HepG2 (cell line): ENCODE data around the gene TOMM7. TPM values are rescaled to one million over a fixed set of nuclear protein-coding genes. Genes with fewer than 3 reads are reported as not detected.

Experiments
- AHDC1 ChIP-seq: sonication (generic); formaldehyde crosslinking; IDR thresholded peaks from 2 replicates; pipeline ENCODE4 v1.5.1; 2020; ENCODE audit warnings: mild to moderate bottlenecking, missing genetic modification reagents, borderline replicate concordance
- FOSL1 ChIP-seq: sonication (generic); formaldehyde crosslinking; IDR thresholded peaks from 2 replicates; pipeline ENCODE4 v1.9.0; 2021; ENCODE audit warnings: missing genetic modification reagents, borderline replicate concordance
- KAT8 ChIP-seq: IDR thresholded peaks from 2 replicates; pipeline ENCODE4 v1.6.1; 2016; ENCODE audit warnings: missing genetic modification reagents, missing compliant biosample characterization
- MLX ChIP-seq: IDR thresholded peaks from 2 replicates; pipeline ENCODE4 v1.6.1; 2016
- MTF1 ChIP-seq: sonication (generic); formaldehyde crosslinking; IDR thresholded peaks from 2 replicates; pipeline ENCODE4 v1.5.0; 2020; ENCODE audit warnings: missing genetic modification reagents
- MYC ChIP-seq: sonication (generic); formaldehyde crosslinking; IDR thresholded peaks from 2 replicates; pipeline ENCODE4 v1.9.0; 2021; ENCODE audit warnings: missing genetic modification reagents, borderline replicate concordance
- NCOA2 ChIP-seq: sonication (generic); formaldehyde crosslinking; IDR thresholded peaks from 2 replicates; pipeline ENCODE4 v1.8.0; 2022; ENCODE audit warnings: inconsistent platforms
- NFIC ChIP-seq: IDR thresholded peaks from 2 replicates; pipeline ENCODE4 v1.6.1; 2012; ENCODE audit warnings: mild to moderate bottlenecking, low read length, inconsistent platforms
- NR1H2 ChIP-seq: sonication (generic); formaldehyde crosslinking; IDR thresholded peaks from 2 replicates; pipeline ENCODE4 v1.8.1; 2022; ENCODE audit warnings: low read depth, missing genetic modification reagents, borderline replicate concordance
- PCBP2 ChIP-seq: fragments of 200-400 bp; formaldehyde crosslinking; optimal IDR thresholded peaks from 2 replicates; pipeline ENCODE3; 2018; ENCODE audit warnings: low read length, low read depth; ENCODE audit not compliant: poor library complexity, severe bottlenecking
- REL ChIP-seq: sonication (generic); formaldehyde crosslinking; conservative IDR thresholded peaks from 2 replicates; pipeline ENCODE4 v1.8.0; 2022; ENCODE audit warnings: mild to moderate bottlenecking, missing genetic modification reagents, moderate library complexity
- SIN3B ChIP-seq: fragments of 150-350 bp; IDR thresholded peaks from 2 replicates; pipeline ENCODE4 v1.6.1; 2014; ENCODE audit warnings: low read length
- SKIL ChIP-seq: sonication (generic); formaldehyde crosslinking; IDR thresholded peaks from 2 replicates; pipeline ENCODE4 v1.8.0; 2022; ENCODE audit warnings: missing genetic modification reagents, mild to moderate bottlenecking, moderate library complexity, borderline replicate concordance
- SRSF4 ChIP-seq: fragments of 200-400 bp; formaldehyde crosslinking; IDR thresholded peaks from one replicate; pipeline ENCODE4 v1.6.1; 2018; ENCODE audit warnings: mild to moderate bottlenecking, low read depth, low read length, moderate library complexity; ENCODE audit not compliant: poor library complexity, severe bottlenecking
- TAF15 ChIP-seq: fragments of 200-400 bp; formaldehyde crosslinking; IDR thresholded peaks from one replicate; pipeline ENCODE4 v1.6.1; 2018; ENCODE audit warnings: mild to moderate bottlenecking, low read depth, low read length; ENCODE audit not compliant: poor library complexity, severe bottlenecking
- TCF7L2 ChIP-seq: IDR thresholded peaks from 2 replicates; pipeline ENCODE4 v1.6.1; 2011; ENCODE audit warnings: mild to moderate bottlenecking, low read depth, low read length, moderate library complexity
- THAP11 ChIP-seq: IDR thresholded peaks from 2 replicates; pipeline ENCODE4 v1.6.1; 2016; ENCODE audit warnings: missing biosample characterization, missing genetic modification reagents
- ZC3H4 ChIP-seq: sonication (generic); formaldehyde crosslinking; IDR thresholded peaks from 2 replicates; pipeline ENCODE4 v1.4.0; 2020; ENCODE audit warnings: missing genetic modification reagents, borderline replicate concordance
- ZFP1 ChIP-seq: IDR thresholded peaks from 2 replicates; pipeline ENCODE4 v1.6.1; 2016
- ZNF317 ChIP-seq: sonication (generic); formaldehyde crosslinking; IDR thresholded peaks from 2 replicates; pipeline ENCODE4 v1.5.0; 2020; ENCODE audit warnings: mild to moderate bottlenecking, missing genetic modification reagents
- ZNF333 ChIP-seq: sonication (generic); formaldehyde crosslinking; IDR thresholded peaks from 2 replicates; pipeline ENCODE4 v1.4.0; 2020; ENCODE audit warnings: mild to moderate bottlenecking, missing genetic modification reagents, borderline replicate concordance
- ZNF552 ChIP-seq: sonication (generic); formaldehyde crosslinking; IDR thresholded peaks from 2 replicates; pipeline ENCODE4 v1.9.0; 2022; ENCODE audit warnings: missing genetic modification reagents, mild to moderate bottlenecking, borderline replicate concordance
- polyA plus RNA-seq, 8 experiments: library from polyadenylated mRNA; depleted of rRNA in 3 of 8; stranded (reverse) in 7 of 8; unstranded in 1 of 8; fragments of >200 nt; fragmentation: Illumina TruSeq in 4 of 8; extraction: Trizol in 4 of 8; gene quantifications; 2 replicates each; pipeline versions ENCODE4 v1.2.1 to v1.2.3, GENCODE V29; 2011 to 2016; ENCODE audit warnings: low read depth in 4 of 8, missing spikeins in 1 of 8, mixed read lengths in 1 of 8; ENCODE audit not compliant: insufficient read depth in 1 of 8
- total RNA-seq, 5 experiments: library from RNA; depleted of rRNA; stranded (reverse); fragments of >200 nt; fragmentation: Illumina TruSeq; extraction: Trizol; gene quantifications; 2 replicates each; pipeline ENCODE4 v1.2.3, GENCODE V29; 2016; ENCODE audit warnings: low read depth in 1 of 5

Gene TOMM7
- total and polyA plus RNA-seq, 2 of the 13 experiments (the other 11 are each of a cell fraction or from before 2014, with no cell fraction given), result 251 to 369 TPM

GRCh38 chr7:22814261-22815208, 8.1 kb downstream of the TOMM7 start (continued):
- TF ChIP-seq AHDC1, result peak; percentile 54; the same call in 1 of the 2 replicates
- peak; percentile 84 for TF ChIP-seq FOSL1 (CRISPR knock-in tag)
- TF ChIP-seq ZNF317 (CRISPR knock-in tag), result no peak
- TF ChIP-seq MTF1, result no peak
- TF ChIP-seq TAF15, result no peak
- no peak for TF ChIP-seq SIN3B
- TF ChIP-seq THAP11 (CRISPR knock-in tag), result 0 out of 2 replicates have a peak, but pooled peaks have one; percentile 27
- no peak for TF ChIP-seq ZFP1 (CRISPR knock-in tag)
- TF ChIP-seq NCOA2 (CRISPR knock-in tag), result peak; percentile 61; the same call in 1 of the 2 replicates
- no peak for TF ChIP-seq NR1H2 (CRISPR knock-in tag)
- TF ChIP-seq TCF7L2, result no peak
- no peak for TF ChIP-seq MYC (CRISPR knock-in tag)
- TF ChIP-seq MLX, result no peak
- TF ChIP-seq SKIL (CRISPR knock-in tag), result no peak
- no peak for TF ChIP-seq NFIC
- TF ChIP-seq REL (CRISPR knock-in tag), result no peak
- TF ChIP-seq ZC3H4, result no peak
- TF ChIP-seq KAT8 (CRISPR knock-in tag), result no peak
- TF ChIP-seq PCBP2, result no peak
- TF ChIP-seq ZNF333 (CRISPR knock-in tag), result no peak
- TF ChIP-seq SRSF4, result no peak
- no peak for TF ChIP-seq ZNF552
